GM12801 (cell line): Measurements from ENCODE around the gene TXNRD1.

Source experiments
- CTCF ChIP-seq: IDR thresholded peaks from one replicate; pipeline ENCODE4 v1.5.1; 2011; ENCODE audit warnings: control low read depth; ENCODE audit not compliant: insufficient read length; ENCODE audit errors: extremely low read depth

TXNRD1 gene

DNA sequence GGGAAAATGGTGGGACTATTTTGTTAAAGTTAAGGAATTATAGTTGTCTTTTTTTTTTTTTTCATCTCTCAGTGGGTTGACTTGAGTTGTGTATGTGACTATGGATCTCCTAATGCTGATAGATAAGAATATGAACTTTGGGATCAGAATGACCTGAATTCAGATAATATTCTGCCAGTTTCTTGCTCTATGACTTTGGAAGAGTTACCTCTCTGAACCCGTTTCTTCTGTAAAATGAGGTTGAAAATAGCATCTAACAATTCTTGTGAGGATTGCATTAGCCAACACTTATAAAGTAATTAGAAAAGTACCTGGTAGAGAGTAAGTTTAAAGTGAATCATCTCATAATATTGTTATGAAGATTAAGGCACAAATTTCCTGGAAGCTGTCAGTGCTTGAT lies 106.4 kb downstream of the TXNRD1 start:
- no peak for TF ChIP-seq CTCF

- no peak for TF ChIP-seq CTCF
These were observed 108.3 kb downstream of the TXNRD1 start for GRCh38 chr12:104323899-104324298.

DNA sequence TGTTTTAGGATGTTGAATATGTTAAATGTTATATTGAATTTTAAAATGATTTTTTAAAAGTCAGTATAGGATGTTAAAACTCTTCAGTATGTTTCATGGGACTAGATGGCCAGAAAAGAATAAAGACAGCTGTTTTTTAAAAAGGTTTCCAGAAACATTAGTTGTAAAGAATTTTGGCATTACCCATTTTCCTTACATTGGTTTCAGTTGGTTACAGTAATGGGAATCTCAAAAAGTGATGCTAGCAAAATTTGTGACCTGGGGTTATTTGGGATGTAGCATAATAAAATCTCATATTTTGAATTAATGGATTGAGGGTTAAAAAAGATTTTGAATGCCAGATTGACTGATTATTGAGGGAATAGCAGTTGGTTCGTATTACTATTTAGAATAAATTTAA lies 113.2 kb downstream of the TXNRD1 start:
- no peak for TF ChIP-seq CTCF

DNA sequence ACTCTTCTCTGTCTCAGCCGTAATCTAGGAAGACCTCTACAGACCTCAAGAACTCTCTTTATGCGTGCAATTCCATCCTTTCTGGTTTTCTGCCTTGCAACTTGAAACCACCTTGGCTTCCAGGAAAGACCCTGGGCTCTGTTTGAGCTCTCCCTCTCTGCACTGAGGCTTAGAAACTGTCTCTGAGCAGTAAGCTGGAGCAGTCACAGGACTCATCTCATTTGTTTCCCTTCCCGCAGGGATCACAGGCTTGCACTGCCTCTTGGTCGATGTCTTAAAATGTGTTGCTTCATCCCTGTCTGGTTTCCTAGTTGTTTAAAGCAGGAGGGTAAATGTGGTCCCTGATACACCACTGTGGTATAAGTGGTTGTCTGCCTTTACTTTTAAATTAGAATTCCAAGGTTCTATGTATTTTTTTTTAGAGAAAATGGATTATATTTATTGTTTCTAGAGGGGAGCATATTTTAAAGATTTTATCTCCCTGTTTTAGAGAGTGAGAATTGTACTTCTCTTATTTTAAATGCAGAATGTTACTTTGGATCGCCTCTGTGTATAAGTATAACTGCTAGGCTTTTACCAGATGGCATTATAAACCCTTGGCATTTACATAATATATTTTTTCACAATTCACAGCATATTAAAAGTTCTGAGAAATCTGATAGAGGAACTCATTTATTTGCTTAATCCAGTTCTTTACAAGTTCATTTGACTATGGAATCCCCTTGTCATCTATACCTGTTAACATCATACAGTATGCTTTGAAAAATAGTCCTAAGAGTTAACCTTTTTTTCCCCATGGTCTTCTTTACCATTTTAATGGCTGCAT lies 114.3 kb downstream of the TXNRD1 start:
- TF ChIP-seq CTCF, result no peak

- TF ChIP-seq CTCF, result no peak
These were observed 115.8 kb downstream of the TXNRD1 start for GRCh38 chr12:104331376-104331775.

DNA sequence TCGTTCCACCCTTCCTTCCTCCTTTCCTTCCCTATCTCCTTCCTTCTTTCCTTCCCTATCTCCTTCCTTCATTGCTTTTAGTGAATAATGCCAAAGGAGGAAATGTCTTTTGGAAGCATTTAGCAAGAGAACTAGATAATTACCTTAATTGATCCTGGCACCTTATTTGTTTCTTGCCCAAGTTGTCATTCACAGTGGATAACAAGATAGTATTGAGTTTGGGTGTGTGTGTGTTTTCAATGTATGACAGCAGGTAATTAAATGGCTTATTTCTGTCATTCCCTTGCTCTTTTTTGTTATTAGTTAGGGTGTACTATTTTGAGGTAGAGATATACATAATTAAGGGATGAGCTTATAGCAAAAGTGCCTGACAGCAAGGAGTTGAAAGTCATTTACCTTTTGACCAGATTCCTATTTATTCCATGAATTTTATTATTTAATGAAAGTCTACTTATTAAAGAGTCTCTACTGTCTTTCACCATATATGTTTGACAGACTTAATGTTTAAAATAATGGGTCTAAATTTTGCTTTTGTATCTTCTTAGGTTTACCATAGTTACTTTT lies 118.2 kb downstream of the TXNRD1 start:
- TF ChIP-seq CTCF, result no peak

DNA sequence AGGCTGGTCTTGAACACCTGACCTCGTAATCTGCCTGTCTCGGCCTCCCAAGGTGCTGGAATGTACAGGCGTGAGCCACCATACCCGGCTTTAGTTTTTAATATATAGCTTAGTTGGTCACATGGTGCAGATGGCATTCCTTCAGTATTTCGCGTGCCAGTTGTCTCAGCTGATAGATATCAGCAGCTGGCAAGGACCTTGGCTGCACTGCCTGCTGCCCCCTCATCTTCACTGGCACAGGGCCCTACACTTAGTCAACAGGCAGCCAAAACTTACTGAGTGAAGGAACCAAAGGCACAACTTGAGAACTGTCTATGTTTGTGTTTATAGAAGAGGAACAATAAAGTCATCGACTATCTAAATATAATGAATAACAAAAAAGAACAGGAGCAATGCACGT lies 119.0 kb downstream of the TXNRD1 start:
- no peak for TF ChIP-seq CTCF
